COLO668 (cell line): ENCODE data around the gene HOXC10.

Experiments used
- DNase-seq: peaks from one replicate; lab custom pipeline; 2025; ENCODE audit not compliant: unreplicated experiment; lab: John Stamatoyannopoulos, UW

HOXC10 gene

DNA sequence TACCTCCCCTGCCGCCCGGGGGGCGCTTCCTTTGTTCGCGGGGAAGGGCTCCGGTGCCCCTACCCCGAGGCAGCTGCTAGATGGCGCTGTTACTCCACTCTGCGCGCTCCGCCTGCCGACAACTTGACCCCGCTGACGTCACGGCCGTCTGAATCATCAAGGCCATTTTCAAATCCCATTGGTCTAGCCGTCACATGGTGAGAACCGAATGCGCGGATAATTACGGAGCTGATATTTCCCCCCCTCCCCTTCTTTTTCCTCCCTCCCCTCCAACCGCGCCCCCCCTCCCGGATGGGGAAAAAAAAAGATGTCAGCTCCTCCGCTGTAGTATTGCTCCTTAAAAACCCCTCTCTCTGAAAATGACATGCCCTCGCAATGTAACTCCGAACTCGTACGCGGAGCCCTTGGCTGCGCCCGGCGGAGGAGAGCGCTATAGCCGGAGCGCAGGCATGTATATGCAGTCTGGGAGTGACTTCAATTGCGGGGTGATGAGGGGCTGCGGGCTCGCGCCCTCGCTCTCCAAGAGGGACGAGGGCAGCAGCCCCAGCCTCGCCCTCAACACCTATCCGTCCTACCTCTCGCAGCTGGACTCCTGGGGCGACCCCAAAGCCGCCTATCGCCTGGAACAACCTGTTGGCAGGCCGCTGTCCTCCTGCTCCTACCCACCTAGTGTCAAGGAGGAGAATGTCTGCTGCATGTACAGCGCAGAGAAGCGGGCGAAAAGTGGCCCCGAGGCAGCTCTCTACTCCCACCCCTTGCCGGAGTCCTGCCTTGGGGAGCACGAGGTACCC, at the start of gene HOXC10:
Gene HOXC10 (plus strand): TSS at position 246 of the 791 bp plus-strand sequence. CDS start 114 bp downstream, at position 360.
- peak; percentile 33 for DNase-seq

DNA sequence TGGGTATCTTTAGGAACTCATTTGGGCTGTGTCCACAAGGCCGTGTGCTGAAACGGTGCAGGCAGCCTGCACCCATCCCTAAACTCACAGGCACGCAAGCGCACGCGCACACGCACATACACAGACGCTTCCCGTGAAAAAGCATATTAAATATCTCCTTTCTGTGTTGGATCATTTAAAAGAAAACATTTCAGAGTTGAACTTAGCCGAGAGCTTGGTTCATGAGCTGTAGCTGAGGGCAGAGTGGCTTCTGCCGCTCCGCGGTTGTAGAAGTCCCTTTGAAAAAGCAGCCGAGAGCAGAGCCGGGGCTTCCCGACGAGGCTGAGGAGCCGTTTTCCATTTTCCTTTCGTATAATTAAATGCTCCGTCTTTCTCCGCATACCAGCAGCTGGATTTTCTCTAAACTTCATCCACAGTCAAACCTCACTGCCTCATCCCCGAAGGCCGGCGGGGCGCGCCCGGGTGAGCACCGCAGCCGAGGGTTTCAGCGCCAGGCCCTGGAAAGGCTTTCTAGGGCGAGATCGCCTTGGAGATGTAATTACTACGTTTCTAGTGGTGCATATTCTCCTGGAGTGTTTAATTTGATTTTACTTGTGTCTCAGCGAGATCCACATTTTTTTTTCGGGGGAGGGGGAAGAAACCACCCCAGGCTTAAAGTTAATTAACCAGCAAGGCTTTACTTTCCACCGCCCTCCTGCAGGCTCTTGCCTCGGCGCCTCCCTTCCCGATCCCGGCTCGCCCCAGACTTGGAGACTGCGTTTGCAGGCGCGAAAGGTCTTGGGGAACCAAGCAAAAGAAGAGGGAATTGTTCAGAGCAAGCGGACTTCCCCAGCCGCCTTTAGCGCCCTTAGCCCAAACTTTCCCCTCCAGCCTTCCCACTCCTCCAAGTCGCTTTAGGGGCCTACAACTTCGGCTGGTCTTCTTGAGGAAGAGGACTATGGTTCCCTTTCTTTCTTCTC, 49.3 kb upstream of the HOXC10 start:
- DNase-seq, result no peak

DNA sequence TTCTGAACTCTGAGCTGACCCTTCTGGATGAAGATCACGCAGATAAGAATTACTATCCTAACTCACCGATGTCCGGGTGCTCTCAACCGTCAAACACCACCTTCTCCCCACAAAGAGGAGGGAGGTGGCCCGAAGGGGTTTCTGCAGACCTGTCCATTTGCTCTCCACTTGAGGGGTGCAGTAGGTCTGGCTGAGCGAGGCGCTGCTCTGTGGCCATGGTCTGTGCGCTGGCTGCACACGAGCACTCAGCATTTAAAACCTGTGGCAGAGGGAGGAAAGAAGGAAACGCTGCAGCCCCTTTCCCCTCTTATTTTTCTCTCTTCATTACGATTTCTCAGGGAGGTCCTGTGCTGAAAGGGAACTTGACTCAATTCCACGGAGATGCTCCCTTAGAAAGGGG, 47.8 kb upstream of the HOXC10 start:
- no peak for DNase-seq

DNA sequence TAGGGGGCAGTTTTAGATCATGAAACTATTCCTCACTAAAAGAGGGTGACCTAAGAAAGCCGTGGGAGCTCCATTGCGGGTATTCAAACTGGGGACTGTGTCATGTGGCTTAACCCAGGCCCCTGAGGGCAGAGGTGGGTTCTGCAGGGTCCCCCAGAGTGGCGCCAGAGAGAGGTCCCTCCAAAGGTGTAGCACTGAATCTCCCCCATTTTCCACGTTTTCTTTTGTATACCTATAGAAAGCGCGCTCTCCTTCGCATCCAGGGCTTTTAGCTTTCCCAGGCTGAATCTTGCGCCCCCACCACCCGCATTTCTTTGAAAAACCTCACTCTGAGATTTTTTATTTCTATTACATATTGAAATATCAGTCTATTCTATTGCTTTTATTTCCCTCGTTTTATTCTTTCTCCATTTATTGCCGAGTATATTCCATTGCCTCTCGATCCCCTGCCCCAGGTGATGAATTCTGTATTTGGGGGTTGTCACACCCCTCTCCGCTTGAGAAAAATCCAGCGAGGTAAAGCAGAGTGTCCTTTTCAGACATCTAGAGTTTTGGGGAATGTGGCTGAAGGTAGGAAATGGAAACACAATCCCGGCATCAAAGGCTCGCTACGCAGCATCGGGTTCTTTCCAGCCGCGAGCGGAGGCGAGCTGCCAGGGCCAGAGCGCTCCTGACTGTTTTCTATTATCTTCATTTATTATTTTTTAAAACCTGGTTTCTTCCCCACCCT, 47.2 kb upstream of the HOXC10 start:
- DNase-seq, result no peak

DNA sequence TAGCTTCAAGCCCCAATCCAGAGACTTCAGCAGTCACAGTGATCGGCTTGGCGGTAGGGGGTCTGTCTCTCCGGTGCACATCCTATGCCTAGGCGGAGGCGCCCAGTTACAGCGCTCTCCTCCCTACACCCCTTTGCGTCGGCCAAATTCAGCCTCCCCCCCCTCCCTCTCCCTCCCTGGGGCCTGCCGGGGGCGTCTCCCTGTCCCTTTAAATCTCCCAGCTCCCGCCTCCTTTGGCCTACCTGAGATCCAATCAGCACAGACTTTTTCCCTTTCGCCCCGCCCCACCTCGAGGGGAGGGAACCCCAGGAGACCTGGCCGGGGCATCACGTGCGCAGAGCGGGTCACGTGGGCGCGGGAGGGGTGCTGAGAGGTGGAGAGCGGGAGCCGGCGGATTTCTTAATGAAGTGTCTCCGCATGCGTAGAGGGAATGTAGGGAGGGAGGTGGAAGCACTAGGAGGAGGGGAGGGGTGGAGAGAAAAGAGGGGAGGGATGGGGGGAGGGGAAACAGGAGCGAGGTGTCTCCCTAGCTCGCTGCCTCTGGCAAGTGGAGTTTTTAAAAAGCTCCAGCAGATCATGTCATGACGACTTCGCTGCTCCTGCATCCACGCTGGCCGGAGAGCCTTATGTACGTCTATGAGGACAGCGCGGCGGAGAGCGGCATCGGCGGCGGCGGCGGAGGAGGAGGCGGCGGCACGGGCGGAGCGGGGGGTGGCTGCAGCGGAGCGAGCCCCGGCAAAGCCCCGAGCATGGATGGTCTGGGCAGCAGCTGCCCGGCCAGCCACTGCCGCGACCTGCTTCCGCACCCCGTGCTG, 46.4 kb upstream of the HOXC10 start, which contains the start of gene HOXC13:
Gene HOXC13 (plus strand): TSS at position 506 of the 815 bp plus-strand sequence. CDS start 76 bp downstream, at position 582.
- DNase-seq, result no peak

DNA sequence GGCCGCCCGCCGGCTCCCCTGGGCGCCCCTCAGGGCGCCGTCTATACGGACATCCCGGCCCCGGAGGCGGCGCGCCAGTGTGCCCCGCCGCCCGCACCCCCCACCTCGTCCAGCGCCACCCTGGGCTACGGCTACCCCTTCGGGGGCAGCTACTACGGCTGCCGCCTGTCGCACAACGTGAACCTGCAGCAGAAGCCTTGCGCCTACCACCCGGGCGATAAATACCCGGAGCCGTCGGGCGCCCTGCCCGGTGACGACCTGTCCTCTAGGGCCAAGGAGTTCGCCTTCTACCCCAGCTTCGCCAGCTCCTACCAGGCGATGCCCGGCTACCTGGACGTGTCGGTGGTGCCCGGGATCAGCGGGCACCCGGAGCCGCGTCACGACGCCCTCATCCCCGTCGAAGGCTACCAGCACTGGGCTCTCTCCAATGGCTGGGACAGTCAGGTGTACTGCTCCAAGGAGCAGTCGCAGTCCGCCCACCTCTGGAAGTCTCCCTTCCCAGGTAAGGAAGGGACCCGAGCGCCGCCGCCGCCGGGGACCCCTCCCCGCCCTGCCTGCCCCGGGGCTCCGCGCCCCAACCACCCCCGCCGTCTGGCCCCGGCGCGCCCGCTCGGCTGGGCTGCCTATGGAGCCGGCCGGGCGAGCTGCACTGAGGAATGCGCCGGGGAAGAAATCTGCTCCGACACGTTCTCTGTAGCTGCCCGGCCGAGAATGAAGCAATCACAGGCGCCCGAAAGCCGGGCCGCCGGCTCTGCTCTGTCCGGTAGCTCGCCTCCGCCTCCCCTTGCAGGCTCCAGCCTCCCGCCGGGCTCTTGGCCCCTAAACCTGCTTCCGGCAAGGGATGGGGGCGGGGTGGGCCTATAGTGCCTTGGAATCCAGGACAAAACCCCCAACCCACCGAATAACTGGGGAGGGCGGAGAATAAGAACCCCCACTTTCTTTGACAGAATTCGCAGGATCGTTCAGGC, 45.5 kb upstream of the HOXC10 start:
- no peak for DNase-seq

DNA sequence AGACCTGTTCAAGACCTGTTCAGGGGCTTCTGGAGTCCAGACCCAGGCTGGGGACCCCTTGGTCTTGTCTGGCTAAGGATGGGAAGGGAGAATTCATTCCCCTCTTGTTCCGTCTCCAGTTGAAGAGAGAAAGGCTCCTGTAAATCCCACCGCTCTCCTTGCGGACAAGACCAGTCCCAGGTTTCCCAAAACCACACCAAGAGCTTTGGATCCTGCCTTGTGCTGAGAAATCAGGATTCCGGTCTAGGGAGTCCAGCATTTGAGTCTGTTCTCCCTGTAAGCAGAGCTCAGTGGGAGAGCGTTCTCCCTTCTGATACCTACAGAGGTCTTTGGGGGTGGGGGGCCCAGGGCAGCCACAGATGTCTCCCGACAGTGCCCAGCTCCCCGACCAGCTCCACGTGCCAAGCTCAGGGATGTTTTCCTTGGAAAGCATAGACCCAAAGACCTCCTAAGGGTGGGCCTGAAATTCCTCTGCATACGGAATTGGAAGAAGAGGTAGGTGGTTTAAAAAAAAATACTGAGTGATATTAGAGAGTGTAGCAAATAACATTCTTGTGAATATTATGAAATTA, 44.4 kb upstream of the HOXC10 start:
- DNase-seq, result no peak

DNA sequence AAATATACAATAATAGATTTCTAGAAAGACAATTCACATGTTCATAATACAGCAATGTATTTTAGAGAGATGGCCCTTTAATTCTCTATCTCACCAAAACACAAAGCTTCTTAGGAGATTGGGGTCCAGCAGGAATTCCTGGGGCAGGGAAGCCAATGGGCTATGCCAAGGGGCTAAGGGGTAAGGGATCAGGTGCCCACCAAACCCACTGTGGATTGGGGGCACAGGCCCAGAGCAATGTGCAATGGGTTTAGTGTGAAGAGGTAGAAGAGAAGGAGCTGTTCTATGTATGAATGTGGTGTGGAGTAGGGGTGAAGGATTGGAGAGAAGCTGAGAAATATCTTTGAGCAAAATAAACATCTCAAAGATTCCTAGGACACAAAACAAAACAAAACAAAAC, 43.8 kb upstream of the HOXC10 start:
- DNase-seq, result no peak

DNA sequence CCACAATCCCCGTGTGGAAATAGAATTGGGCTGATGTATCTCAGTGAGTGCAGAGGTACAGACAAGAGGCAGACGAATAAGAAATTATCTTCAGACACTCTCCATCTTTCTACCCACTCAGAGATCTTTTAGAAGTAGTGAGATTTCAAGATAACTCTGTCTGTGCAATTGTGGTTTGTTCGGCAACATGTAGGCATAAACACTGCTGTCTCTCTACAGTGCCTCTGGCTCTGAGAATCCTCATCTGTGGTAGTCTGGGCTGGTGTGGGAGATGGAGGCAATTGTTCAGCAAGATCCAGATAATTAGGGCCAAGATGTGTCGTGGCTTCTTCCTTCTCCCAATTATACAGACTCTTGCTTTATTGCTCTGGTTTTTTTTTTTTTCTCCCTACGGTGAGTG, 43.2 kb upstream of the HOXC10 start:
- no peak for DNase-seq

DNA sequence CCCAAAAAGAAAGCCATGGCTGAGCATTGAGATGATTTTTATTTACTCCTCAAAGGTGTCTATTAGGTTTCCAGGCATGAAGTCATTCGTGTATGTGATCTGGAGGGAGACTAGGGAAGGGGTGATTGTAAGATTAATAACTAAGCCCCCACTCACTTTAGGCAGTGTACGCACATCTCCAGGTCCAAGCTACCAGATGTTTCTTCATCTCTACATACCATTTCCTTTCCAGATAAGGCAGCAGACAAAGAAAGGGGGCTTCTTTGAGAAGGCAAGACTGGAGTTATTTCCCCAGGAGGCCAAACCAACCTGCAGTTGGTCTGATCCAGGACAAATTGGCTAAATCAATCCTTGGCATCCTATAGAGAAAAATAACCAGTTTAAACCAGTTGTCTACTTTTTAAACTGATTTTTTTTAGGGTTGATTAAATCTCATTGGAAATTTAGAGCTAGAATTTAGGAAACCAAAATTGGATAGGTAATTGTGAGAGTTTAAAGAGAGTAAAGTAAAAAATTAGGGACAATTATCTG, 42.4 kb upstream of the HOXC10 start:
- no peak for DNase-seq

DNA sequence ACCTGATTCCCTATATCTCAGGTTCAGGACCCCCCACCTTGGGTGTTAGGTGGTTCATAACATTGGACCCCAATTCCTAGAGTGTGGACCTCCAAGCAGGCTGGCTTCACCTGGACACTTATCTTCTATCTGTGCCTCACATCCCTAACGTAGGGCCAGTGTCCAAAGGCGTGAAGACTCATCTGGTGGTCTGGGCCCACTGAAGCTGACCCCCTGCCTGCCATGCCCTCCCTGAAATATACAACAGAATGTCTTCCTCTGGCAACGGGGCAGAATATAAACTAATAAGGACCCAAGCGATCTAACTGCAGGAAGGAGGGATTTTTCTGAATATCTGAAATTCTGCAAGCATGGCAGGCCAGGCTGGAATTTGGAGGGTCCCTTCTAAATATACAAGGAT, 40.7 kb upstream of the HOXC10 start:
- DNase-seq, result no peak

DNA sequence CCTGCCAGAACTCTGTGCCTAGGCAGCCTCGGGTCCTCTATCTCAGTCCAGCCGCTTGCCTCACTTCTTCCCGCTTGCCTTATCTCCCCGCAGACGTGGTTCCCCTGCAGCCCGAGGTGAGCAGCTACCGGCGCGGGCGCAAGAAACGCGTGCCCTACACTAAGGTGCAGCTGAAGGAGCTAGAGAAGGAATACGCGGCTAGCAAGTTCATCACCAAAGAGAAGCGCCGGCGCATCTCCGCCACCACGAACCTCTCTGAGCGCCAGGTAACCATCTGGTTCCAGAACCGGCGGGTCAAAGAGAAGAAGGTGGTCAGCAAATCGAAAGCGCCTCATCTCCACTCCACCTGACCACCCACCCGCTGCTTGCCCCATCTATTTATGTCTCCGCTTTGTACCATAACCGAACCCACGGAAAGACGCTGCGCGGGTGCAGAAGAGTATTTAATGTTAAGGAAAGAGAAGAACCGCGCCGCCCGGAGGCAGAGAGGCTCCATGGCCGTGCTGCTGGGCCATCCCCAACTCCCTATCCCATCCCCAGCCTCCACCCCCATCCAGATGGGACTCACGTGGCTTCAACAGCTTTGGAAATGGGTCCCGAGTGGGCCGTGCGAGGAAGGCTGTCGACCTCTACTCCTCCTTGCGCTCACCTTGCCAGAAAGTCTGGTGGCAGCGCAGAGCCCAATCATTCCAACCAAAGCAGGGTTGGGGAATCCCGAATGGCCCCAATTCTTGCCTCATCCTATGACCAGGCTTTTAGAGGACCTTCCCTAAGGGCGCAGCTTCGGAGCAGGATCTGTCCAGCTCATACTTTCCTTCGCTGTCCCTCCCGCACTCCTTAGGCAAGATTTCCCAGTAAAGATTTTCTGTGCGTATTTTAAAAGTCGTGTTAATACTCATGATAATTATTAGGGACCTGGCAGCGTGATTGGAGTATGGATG, 39.8 kb upstream of the HOXC10 start:
- no peak for DNase-seq

DNA sequence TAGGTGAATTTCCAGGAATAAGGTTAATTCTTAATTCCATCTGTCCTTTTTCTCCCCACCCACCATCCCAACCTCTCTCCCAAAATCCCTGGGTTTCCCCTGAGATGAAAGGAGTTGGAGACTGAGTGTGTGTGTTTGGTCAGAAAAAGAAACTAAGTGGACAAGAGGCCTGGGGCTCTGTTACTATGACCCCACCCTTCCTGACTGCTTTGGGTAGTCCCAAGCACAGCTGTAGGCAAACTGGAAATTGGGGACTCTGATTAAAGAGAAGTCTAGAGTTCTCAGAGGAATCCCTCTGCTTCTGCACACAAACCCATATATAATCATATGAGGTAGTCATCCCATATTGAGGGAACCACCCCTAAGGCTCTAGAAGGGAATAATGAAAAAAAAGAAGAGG, 37.2 kb upstream of the HOXC10 start:
- no peak for DNase-seq

DNA sequence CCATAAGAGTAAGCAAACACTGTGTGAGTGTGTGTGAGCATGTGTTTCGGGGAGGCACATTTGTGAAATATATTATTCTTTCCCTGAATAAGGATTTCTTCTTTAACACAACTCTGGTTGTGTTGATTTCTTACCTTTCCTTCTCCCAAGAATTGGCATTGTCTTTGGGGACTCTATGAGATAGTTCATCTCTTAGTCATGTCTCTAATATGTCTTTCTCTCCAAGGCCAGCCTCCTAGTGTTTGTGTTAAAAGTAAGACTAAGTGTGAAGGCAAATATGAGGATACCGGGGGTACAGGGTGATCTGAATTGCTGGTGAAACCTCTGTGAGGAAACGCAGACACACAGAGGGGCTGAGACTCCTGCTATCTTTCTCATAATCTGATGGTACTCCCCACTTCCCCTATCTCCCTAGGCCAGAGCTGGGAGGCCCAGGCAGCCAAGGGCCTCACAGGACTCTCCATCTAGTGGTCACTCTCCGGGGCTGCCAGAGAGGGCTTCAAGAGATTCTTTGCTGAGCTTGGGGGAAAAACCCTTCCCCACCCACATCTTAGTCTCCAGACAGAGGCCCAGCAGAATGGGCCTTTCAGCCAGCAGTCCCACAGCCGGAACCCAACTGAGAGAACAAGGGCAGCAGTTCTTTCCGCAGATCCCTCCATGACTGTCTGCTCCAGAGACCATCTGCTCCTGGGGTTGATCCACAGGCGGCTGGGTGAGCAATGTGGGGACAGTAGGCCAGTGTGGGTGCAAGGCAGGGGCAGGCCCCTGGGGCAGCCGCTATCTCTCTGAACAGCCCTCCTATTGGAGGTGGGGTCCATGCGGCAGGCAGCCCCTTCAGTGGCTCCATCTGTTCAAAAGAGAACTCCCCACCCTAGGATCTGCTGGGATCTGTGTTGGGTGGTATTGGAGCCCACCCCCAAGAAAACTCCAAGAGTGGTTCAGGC, 36.0 kb upstream of the HOXC10 start:
- DNase-seq, result no peak

DNA sequence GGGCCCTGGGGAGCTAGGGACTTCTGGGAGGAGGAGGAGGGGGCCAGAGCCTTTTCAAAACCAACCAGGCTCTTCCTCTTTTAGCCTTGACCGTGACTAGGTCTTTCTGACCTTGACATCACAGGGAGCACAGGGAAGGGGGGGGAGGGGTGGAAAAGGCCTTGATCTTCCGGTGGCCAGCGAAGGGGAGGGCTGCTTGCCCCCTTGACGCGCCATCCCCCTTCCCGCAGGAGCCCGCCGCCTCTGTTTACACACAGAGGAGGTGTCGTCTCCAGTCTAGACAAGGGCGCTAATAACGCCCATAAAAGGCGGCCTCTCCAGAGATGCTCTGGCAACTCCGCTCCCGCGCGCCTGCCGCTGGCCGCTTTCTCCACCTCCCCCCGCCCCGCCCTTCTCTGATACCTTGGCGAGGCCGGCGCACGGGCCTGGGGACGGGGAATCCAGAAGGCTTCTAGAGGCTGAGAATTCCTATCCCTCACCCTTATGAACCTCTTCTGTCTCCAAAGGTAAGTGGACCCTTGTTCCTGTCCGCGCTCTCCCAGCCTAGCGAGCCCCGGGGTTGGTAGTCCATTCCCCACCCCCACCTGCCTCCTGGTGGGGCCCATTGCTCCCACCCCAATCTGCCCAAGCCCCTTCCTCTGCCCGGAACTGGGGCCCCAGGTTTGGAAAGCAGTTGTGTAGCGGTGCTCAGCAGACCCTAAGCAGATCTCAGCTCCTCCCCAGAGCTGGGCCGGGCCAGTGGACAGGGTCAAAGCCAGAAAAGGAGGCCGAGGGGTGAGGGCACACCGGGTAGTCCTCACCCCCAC, 35.1 kb upstream of the HOXC10 start:
- no peak for DNase-seq

DNA sequence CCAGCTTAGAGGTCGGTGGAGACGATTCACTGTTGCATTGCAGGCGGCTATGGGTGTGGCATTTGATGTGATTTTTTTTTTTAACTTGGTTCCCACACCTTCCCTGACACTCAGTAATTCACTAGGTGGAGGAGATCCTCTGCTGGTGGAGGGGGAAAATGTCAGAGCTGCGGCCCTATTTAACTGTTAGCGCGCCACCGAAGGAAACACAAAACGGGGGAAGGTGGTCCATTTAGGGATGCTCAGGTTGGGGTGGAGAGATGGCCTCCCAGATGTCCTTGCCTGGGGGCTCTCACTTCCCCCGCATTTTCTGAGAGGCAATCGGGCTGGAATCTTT, 34.5 kb upstream of the HOXC10 start:
- no peak for DNase-seq
